Measurements from ENCODE around the gene FLOT1. TPM values are rescaled to one million over a fixed set of nuclear protein-coding genes. Genes with fewer than 3 reads are reported as not detected.
A peak's percentile ranks its signal among the peaks of the same experiment; 100 is the strongest.

FLOT1 gene
- polyA plus RNA-seq, 2 of the 4 experiments (the other 2 are of a cell fraction), result 89.7 to 135 TPM

GRCh38 chr6:30744054-30744805, 1.7 kb upstream of the FLOT1 start, which contains the start of gene IER3 (continued):
- TF ChIP-seq HMGXB4 (CRISPR knock-in tag; IDR thresholded peaks at IDR 0.05; ENCODE audit: borderline replicate concordance), result no peak
- TF ChIP-seq ELK1 (IDR thresholded peaks at IDR 0.05; ENCODE audit: low read depth, low read length), result no peak
- TF ChIP-seq RCOR1 (IDR thresholded peaks at IDR 0.05; ENCODE audit: low read depth, low read length), result no peak
- TF ChIP-seq E2F6 (IDR thresholded peaks at IDR 0.05; ENCODE audit: borderline replicate concordance, low read depth), result no peak
- no peak for TF ChIP-seq RNF2 (IDR thresholded peaks at IDR 0.05; ENCODE audit: borderline replicate concordance, low read depth)
- TF ChIP-seq FOSB (CRISPR knock-in tag; IDR thresholded peaks at IDR 0.05), result no peak
- TF ChIP-seq ATOH8 (CRISPR knock-in tag; IDR thresholded peaks at IDR 0.05; ENCODE audit: low read depth), result no peak
- 0 out of 2 replicates have a peak, but pooled peaks have one; percentile 23 for TF ChIP-seq GATA3 (IDR thresholded peaks at IDR 0.05; ENCODE audit: borderline replicate concordance)
- TF ChIP-seq KDM5A (IDR thresholded peaks at IDR 0.05), result no peak
- peak; percentile 79 for TF ChIP-seq PBX3 (IDR thresholded peaks at IDR 0.05)
- no peak for TF ChIP-seq NR3C1 (IDR thresholded peaks at IDR 0.05)
- no peak for TF ChIP-seq HDAC2 (IDR thresholded peaks at IDR 0.05)
- peak in 1 of 2 experiments; percentile 20; a peak in 1 of 5 replicates for TF ChIP-seq EP300 (IDR thresholded peaks at IDR 0.05)
- peak; percentile 48 for TF ChIP-seq SMC3 (IDR thresholded peaks at IDR 0.05)
- TF ChIP-seq ZC3H11A (IDR thresholded peaks at IDR 0.05), result no peak
- peak; percentile 34; the same call in 1 of the 2 replicates for TF ChIP-seq REST (IDR thresholded peaks at IDR 0.05)
- peak; percentile 12 for TF ChIP-seq CHD2 (IDR thresholded peaks at IDR 0.05; ENCODE audit: low read length, partially characterized antibody)
- TF ChIP-seq CTCF (IDR thresholded peaks at IDR 0.05), result 0 out of 3 replicates have a peak, but pooled peaks have one; percentile 18
- TF ChIP-seq MAFK (IDR thresholded peaks at IDR 0.05; ENCODE audit: partially characterized antibody), result no peak
- TF ChIP-seq RARB (CRISPR knock-in tag; IDR thresholded peaks at IDR 0.05), result 0 out of 2 replicates have a peak, but pooled peaks have one; percentile 58
- TF ChIP-seq POLR2AphosphoS2 (conservative IDR thresholded peaks at IDR 0.05; ENCODE audit: low read length), result 0 out of 2 replicates have a peak, but pooled peaks have one; percentile 31
- TF ChIP-seq CEBPB (IDR thresholded peaks at IDR 0.05), result no peak
- peak; percentile 99 for TF ChIP-seq BCL3 (IDR thresholded peaks at IDR 0.05)
- no peak for TF ChIP-seq MYC (IDR thresholded peaks at IDR 0.05; ENCODE audit: borderline replicate concordance, low read length)
- no peak for TF ChIP-seq CBX2 (IDR thresholded peaks at IDR 0.05; ENCODE audit: borderline replicate concordance, low read depth)
- no peak for TF ChIP-seq ZNF302 (CRISPR knock-in tag; IDR thresholded peaks at IDR 0.05)
- TF ChIP-seq EHF (CRISPR knock-in tag; IDR thresholded peaks at IDR 0.05), result no peak
- TF ChIP-seq ZSCAN20 (CRISPR knock-in tag; IDR thresholded peaks at IDR 0.05), result no peak
- no peak for TF ChIP-seq SREBF2 (IDR thresholded peaks at IDR 0.05)

Measured in A549 (cell line).